Measurements from ENCODE around the gene GPC6. TPM values are rescaled to one million over a fixed set of nuclear protein-coding genes. Genes with fewer than 3 reads are reported as not detected.

GPC6 gene
- total RNA-seq, 1 experiment from 2014 or later, result not detected

DNA sequence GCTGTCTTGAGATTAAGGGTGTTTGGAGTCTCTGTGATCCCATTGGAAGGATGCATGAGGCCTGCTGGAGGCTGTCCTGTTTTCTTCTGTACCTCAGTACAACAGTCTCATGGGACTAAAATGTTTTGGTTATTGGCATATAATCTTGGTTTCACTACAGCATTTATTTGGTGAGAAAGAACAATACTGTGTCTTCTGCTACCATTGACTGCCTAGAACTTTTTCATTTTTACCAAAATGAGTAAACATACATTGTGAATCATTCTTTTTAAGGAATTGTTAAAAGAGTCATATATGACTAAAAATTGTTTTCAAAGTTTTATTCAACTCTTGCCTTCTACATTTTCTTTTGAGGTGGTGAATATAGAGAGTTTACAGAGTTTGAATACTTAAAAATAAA lies 459.8 kb downstream of the GPC6 start:
- TF ChIP-seq, protein P1, sequence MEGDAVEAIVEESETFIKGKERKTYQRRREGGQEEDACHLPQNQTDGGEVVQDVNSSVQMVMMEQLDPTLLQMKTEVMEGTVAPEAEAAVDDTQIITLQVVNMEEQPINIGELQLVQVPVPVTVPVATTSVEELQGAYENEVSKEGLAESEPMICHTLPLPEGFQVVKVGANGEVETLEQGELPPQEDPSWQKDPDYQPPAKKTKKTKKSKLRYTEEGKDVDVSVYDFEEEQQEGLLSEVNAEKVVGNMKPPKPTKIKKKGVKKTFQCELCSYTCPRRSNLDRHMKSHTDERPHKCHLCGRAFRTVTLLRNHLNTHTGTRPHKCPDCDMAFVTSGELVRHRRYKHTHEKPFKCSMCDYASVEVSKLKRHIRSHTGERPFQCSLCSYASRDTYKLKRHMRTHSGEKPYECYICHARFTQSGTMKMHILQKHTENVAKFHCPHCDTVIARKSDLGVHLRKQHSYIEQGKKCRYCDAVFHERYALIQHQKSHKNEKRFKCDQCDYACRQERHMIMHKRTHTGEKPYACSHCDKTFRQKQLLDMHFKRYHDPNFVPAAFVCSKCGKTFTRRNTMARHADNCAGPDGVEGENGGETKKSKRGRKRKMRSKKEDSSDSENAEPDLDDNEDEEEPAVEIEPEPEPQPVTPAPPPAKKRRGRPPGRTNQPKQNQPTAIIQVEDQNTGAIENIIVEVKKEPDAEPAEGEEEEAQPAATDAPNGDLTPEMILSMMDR (IDR thresholded peaks at IDR 0.05; ENCODE audit: unreplicated experiment), result no peak
- Mint-ChIP-seq H3K4me3 (ENCODE audit: low read depth, unreplicated experiment) (no peak overlapping the region), H3K27ac (ENCODE audit: unreplicated experiment) (no peak overlapping the region), H3K9me3 (ENCODE audit: low read depth, unreplicated experiment) (no peaks in the 10 kb centered on the region), H3K27me3 (ENCODE audit: unreplicated experiment) (no peaks in the 10 kb centered on the region), H3K36me3 (ENCODE audit: insufficient read depth, unreplicated experiment) (no peaks in the 10 kb centered on the region), H3K4me1 (ENCODE audit: low read depth, unreplicated experiment) (no peaks in the 10 kb centered on the region)
- BruUV-seq (replicated peaks), result no TSS peak
- CTCF ChIA-PET, result no interaction called here
- intact Hi-C loops (cut with micrococcal nuclease; ENCODE audit: unreplicated experiment), result no loop called here
- DNase-seq, result no peak

DNA sequence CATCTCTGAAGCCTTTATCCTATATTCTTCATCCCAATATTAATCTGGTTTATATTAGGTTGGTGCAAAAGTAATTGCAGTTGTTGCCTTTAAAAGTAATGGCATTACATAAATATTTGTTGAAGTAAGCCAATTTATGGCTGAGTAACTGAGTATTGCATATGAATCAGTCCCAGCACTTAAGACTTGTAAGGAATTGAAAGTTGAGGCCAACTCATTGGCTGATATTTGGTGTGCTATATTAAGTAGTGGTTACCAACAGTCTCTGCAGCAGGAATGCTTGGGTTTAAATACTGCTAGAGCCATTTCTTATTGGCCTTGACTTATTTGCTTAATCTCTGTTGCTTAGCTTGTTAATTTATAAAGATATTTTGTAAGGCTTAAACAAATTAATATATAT lies 460.7 kb downstream of the GPC6 start:
- TF ChIP-seq, protein P1 (IDR thresholded peaks at IDR 0.05; ENCODE audit: unreplicated experiment), result no peak
- H3K27me3 Mint-ChIP-seq (ENCODE audit: unreplicated experiment), result no peaks in the 10 kb centered on the region
- intact Hi-C loops (cut with micrococcal nuclease; ENCODE audit: unreplicated experiment), result no loop called here
- H3K27ac Mint-ChIP-seq (ENCODE audit: unreplicated experiment), result no peak overlapping the region
- no peaks in the 10 kb centered on the region for H3K4me1 Mint-ChIP-seq (ENCODE audit: low read depth, unreplicated experiment)
- CTCF ChIA-PET, result no interaction called here
- H3K4me3 Mint-ChIP-seq (ENCODE audit: low read depth, unreplicated experiment), result no peak overlapping the region
- no peak for DNase-seq
- no peaks in the 10 kb centered on the region for H3K36me3 Mint-ChIP-seq (ENCODE audit: insufficient read depth, unreplicated experiment)
- H3K9me3 Mint-ChIP-seq (ENCODE audit: low read depth, unreplicated experiment), result no peaks in the 10 kb centered on the region
- BruUV-seq (replicated peaks), result no TSS peak

DNA sequence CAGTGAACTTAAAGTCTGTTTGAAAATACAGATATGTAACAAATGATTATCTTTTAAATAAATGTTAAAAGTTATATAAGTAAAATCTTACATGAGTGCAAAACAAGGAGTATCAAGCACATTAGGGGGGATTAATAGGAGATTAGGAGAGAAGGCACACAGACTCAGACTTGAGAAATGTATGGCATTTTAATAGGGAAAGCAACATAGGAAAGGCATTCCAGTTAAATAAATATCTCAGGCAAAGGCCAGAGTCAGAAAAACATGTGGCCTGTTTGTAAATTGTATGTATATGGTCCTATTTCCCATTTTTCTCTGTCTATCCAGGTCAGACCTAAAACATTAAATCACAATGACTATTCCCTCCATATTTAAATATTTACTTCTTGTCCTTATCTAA lies 462.7 kb downstream of the GPC6 start:
- Mint-ChIP-seq H3K27ac (ENCODE audit: unreplicated experiment) (no peak overlapping the region), H3K4me3 (ENCODE audit: low read depth, unreplicated experiment) (no peak overlapping the region), H3K9me3 (ENCODE audit: low read depth, unreplicated experiment) (no peaks in the 10 kb centered on the region), H3K27me3 (ENCODE audit: unreplicated experiment) (no peaks in the 10 kb centered on the region), H3K4me1 (ENCODE audit: low read depth, unreplicated experiment) (no peaks in the 10 kb centered on the region), H3K36me3 (ENCODE audit: insufficient read depth, unreplicated experiment) (no peaks in the 10 kb centered on the region)
- CTCF ChIA-PET, result no interaction called here
- no peak for DNase-seq
- no TSS peak for BruUV-seq (replicated peaks)
- intact Hi-C loops (cut with micrococcal nuclease; ENCODE audit: unreplicated experiment), result no loop called here
- TF ChIP-seq, protein P1 (IDR thresholded peaks at IDR 0.05; ENCODE audit: unreplicated experiment), result no peak

DNA sequence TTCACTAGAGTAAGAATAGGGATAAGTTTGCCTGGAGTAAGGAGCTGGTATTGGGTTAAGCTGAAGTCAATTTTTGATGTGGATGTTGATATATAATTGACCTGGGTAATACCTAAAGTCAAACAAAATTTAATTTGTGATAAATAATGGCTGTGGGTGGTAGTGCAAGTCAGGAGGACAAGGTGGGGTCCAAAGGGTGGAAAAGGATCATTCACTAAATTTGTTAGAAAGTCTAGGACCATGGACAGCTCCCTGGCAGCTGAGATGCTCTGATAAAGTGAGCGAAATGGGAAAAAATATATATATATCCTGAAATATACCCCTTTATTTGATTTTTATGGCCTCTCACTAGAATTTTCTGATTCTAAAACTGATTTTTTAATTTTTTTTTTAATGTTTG lies 463.5 kb downstream of the GPC6 start:
- Mint-ChIP-seq H3K36me3 (ENCODE audit: insufficient read depth, unreplicated experiment) (no peaks in the 10 kb centered on the region), H3K4me1 (ENCODE audit: low read depth, unreplicated experiment) (no peaks in the 10 kb centered on the region), H3K27me3 (ENCODE audit: unreplicated experiment) (no peaks in the 10 kb centered on the region), H3K9me3 (ENCODE audit: low read depth, unreplicated experiment) (no peaks in the 10 kb centered on the region), H3K4me3 (ENCODE audit: low read depth, unreplicated experiment) (no peak overlapping the region), H3K27ac (ENCODE audit: unreplicated experiment) (no peak overlapping the region)
- TF ChIP-seq, protein P1 (IDR thresholded peaks at IDR 0.05; ENCODE audit: unreplicated experiment), result no peak
- intact Hi-C loops (cut with micrococcal nuclease; ENCODE audit: unreplicated experiment), result no loop called here
- no peak for DNase-seq
- BruUV-seq (replicated peaks), result no TSS peak
- CTCF ChIA-PET, result no interaction called here

Data from Calu3 (cell line).